DOHH2 (cell line): ENCODE measurements around the gene NAXD.

Experiments
- H3F3A ChIP-seq: fragments of 200-600 bp; sonication (generic), shearing (Covaris generic); 2 replicates; pipeline ENCODE4 v1.6.0; 2016; ENCODE audit warnings: antibody characterized with exemption, mild to moderate bottlenecking; ENCODE audit not compliant: control insufficient read depth, insufficient read depth
- H3K27ac ChIP-seq: fragments of 200-600 bp; sonication (generic); 2 replicates; pipeline ENCODE4 v1.5.1; 2014; ENCODE audit warnings: low read depth, mild to moderate bottlenecking, low read length, moderate library complexity
- H3K27me3 ChIP-seq: fragments of 200-600 bp; sonication (generic); 2 replicates; pipeline ENCODE4 v1.6.1; 2014; ENCODE audit warnings: mild to moderate bottlenecking, low read length, mixed read lengths; ENCODE audit not compliant: control insufficient read depth
- H3K36me3 ChIP-seq: fragments of 200-600 bp; sonication (generic); 2 replicates; pipeline ENCODE4 v1.6.1; 2014; ENCODE audit warnings: mild to moderate bottlenecking, low read length, moderate library complexity, mixed read lengths; ENCODE audit not compliant: control insufficient read depth
- H3K4me1 ChIP-seq: fragments of 200-600 bp; sonication (generic); 2 replicates; pipeline ENCODE4 v1.6.1; 2014; ENCODE audit warnings: mild to moderate bottlenecking, low read length, mixed read lengths; ENCODE audit not compliant: control insufficient read depth
- H3K4me2 ChIP-seq: fragments of 200-600 bp; sonication (generic); 2 replicates; pipeline ENCODE4 v1.6.0; 2014; ENCODE audit warnings: mild to moderate bottlenecking, low read length, moderate library complexity
- H3K4me3 ChIP-seq: fragments of 200-600 bp; sonication (generic); 2 replicates; pipeline ENCODE4 v1.5.1; 2014; ENCODE audit warnings: mild to moderate bottlenecking, low read length, mixed read lengths
- H3K79me2 ChIP-seq: fragments of 200-600 bp; sonication (generic); 2 replicates; pipeline ENCODE4 v1.6.1; 2014; ENCODE audit warnings: mild to moderate bottlenecking, low read length, mixed read lengths; ENCODE audit not compliant: control insufficient read depth
- H3K9me2 ChIP-seq: fragments of 200-600 bp; sonication (generic); replicated peaks from 2 replicates; pipeline ENCODE4 v1.6.1; 2014; ENCODE audit warnings: mild to moderate bottlenecking, low read length, mixed read lengths; ENCODE audit not compliant: control insufficient read depth
- H3K9me3 ChIP-seq: fragments of 200-600 bp; sonication (generic); 2 replicates; pipeline ENCODE4 v1.6.1; 2014; ENCODE audit warnings: antibody characterized with exemption, low read length, mixed read lengths; ENCODE audit not compliant: control insufficient read depth, insufficient read depth
- H4K20me1 ChIP-seq: fragments of 200-600 bp; sonication (generic); 2 replicates; pipeline ENCODE4 v1.6.0; 2014; ENCODE audit warnings: low read depth, mild to moderate bottlenecking, antibody characterized with exemption, low read length, moderate library complexity; ENCODE audit not compliant: control insufficient read depth, insufficient read depth
- EZH2phosphoT487 ChIP-seq: fragments of 200-600 bp; sonication (generic); IDR thresholded peaks from 2 replicates; pipeline ENCODE4 v1.6.1; 2017; ENCODE audit warnings: borderline replicate concordance, mild to moderate bottlenecking, antibody characterized with exemption, low read length, moderate library complexity, mixed read lengths
- TF ChIP-seq, protein P1 (sequence below): fragments of 200-600 bp; sonication (generic); IDR thresholded peaks from one replicate; pipeline ENCODE4 v1.5.1; 2014; ENCODE audit warnings: antibody characterized with exemption, mild to moderate bottlenecking, low read depth, low read length; ENCODE audit not compliant: poor library complexity, severe bottlenecking

Gene NAXD

DNA sequence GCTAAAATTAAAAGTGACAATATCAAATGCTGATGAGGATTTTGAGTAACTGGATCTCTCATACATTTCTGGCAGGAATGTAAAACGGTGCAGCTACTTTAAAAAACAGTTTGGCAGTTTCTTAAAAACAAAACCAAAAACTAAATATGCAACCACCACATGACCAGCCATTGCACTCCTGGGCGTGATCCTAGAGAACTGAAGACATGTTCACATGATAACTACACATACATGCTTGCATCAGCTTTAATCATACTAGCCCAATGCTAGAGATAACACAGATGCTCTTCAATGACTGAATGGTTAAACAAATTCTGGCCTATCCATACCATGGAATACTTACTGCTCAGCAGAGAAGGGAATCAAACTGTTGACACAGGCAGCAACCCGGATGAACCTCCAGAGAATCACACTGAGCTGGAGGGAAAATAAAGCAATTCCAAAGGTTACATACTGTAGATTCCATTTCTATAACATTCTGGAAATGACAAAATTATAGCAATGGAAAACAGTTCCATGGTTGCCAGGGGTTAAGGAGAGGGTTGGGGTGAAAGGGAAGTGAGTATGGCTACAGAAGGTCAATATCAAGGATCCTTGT is 25.5 kb upstream of the NAXD start:
- Histone ChIP-seq H3K4me1 (no peaks in the 10 kb centered on the region), H3K9me2 (no peaks in the 10 kb centered on the region), H3K4me3 (no peak overlapping the region), H3K79me2 (no peaks in the 10 kb centered on the region), H3K27ac (no peak overlapping the region), H3K27me3 (0 out of 2 replicates have a peak, but pooled peaks cover 5% of the 10 kb centered on the region), H3F3A (no peaks in the 10 kb centered on the region), H3K36me3 (no peaks in the 10 kb centered on the region), H3K4me2 (no peak overlapping the region), H3K9me3 (no peaks in the 10 kb centered on the region), H4K20me1 (no peaks in the 10 kb centered on the region)
- TF ChIP-seq EZH2phosphoT487 = no peak
- TF ChIP-seq, protein P1, sequence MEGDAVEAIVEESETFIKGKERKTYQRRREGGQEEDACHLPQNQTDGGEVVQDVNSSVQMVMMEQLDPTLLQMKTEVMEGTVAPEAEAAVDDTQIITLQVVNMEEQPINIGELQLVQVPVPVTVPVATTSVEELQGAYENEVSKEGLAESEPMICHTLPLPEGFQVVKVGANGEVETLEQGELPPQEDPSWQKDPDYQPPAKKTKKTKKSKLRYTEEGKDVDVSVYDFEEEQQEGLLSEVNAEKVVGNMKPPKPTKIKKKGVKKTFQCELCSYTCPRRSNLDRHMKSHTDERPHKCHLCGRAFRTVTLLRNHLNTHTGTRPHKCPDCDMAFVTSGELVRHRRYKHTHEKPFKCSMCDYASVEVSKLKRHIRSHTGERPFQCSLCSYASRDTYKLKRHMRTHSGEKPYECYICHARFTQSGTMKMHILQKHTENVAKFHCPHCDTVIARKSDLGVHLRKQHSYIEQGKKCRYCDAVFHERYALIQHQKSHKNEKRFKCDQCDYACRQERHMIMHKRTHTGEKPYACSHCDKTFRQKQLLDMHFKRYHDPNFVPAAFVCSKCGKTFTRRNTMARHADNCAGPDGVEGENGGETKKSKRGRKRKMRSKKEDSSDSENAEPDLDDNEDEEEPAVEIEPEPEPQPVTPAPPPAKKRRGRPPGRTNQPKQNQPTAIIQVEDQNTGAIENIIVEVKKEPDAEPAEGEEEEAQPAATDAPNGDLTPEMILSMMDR = no peak

DNA sequence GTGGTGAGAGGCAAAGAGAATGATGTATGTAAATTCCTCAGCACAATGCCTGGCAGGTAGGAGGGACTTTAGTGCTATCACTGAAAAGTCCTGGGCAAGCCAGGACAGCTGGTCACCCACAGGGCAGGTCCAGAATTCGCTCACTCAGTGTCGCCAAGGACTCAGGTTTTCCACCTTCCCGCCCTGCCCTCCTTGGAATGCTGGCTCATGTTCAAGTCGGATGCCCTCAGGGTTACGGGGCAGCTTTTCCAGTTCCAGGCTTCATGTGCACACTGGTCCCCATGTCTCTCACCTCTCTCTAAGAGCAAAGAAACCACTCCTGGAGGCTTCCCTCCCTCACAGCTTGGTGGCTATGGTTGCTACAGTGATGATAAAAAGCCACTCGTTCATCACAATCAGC is 24.8 kb upstream of the NAXD start:
- H3K9me3 ChIP-seq = no peaks in the 10 kb centered on the region
- H3K27me3 ChIP-seq = 0 out of 2 replicates have a peak, but pooled peaks cover 5% of the 10 kb centered on the region
- H3F3A ChIP-seq = no peaks in the 10 kb centered on the region
- no peaks in the 10 kb centered on the region for H3K36me3 ChIP-seq
- no peaks in the 10 kb centered on the region for H3K9me2 ChIP-seq
- H3K4me2 ChIP-seq = no peak overlapping the region
- no peaks in the 10 kb centered on the region for H4K20me1 ChIP-seq
- no peak overlapping the region for H3K27ac ChIP-seq
- H3K79me2 ChIP-seq = no peaks in the 10 kb centered on the region
- TF ChIP-seq, protein P1 = no peak
- no peak for TF ChIP-seq EZH2phosphoT487
- H3K4me3 ChIP-seq = no peak overlapping the region
- H3K4me1 ChIP-seq = no peaks in the 10 kb centered on the region

DNA sequence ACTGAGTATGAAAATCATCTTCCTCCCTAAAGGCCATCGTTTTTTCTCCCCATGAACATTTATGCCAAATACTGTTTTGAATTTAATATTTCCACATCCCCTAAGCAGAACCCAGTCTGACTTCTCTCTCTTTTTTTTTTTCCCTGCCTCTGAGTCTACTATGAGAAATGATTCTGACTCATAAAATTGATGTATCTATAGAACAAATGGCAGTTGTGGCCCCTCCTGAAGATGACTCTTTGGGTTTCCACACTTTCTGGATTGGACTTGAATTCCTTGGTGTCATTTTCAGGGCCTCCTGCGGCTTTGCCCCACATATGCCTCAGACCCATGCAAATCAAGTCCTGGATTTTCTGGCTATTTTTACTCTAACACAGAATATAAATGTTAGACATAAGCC is 22.7 kb upstream of the NAXD start:
- H3K4me1 ChIP-seq = no peaks in the 10 kb centered on the region
- no peaks in the 10 kb centered on the region for H3K9me2 ChIP-seq
- no peak overlapping the region for H3K4me3 ChIP-seq
- H3K4me2 ChIP-seq = no peak overlapping the region
- no peaks in the 10 kb centered on the region for H3F3A ChIP-seq
- H3K9me3 ChIP-seq = no peaks in the 10 kb centered on the region
- H3K27me3 ChIP-seq = 0 out of 2 replicates have a peak, but pooled peaks cover 5% of the 10 kb centered on the region
- H3K27ac ChIP-seq = no peak overlapping the region
- no peaks in the 10 kb centered on the region for H3K79me2 ChIP-seq
- no peaks in the 10 kb centered on the region for H3K36me3 ChIP-seq
- TF ChIP-seq, protein P1 = no peak
- TF ChIP-seq EZH2phosphoT487 = no peak
- no peaks in the 10 kb centered on the region for H4K20me1 ChIP-seq
